ENCODE results near the gene KDM2B. TPM values are rescaled to one million over a fixed set of nuclear protein-coding genes. Genes with fewer than 3 reads are reported as not detected.

The KDM2B gene
- total RNA-seq (2022; extraction: Qiagen RNA extraction; ENCODE audit: low read depth), result 16.9 to 21.4 TPM (median 18.0 TPM) in 5 replicates

GRCh38 chr12:121580959-121581685 is at the start of gene KDM2B:
Gene KDM2B (minus strand): TSS chr12:121581023. CDS start chr12:121580911, 112 bp downstream.

GRCh38 chr12:121626087-121626852 is 45.4 kb upstream of the KDM2B start, which contains the start of gene ORAI1:
Gene ORAI1 (plus strand): TSS chr12:121626530.

DNA sequence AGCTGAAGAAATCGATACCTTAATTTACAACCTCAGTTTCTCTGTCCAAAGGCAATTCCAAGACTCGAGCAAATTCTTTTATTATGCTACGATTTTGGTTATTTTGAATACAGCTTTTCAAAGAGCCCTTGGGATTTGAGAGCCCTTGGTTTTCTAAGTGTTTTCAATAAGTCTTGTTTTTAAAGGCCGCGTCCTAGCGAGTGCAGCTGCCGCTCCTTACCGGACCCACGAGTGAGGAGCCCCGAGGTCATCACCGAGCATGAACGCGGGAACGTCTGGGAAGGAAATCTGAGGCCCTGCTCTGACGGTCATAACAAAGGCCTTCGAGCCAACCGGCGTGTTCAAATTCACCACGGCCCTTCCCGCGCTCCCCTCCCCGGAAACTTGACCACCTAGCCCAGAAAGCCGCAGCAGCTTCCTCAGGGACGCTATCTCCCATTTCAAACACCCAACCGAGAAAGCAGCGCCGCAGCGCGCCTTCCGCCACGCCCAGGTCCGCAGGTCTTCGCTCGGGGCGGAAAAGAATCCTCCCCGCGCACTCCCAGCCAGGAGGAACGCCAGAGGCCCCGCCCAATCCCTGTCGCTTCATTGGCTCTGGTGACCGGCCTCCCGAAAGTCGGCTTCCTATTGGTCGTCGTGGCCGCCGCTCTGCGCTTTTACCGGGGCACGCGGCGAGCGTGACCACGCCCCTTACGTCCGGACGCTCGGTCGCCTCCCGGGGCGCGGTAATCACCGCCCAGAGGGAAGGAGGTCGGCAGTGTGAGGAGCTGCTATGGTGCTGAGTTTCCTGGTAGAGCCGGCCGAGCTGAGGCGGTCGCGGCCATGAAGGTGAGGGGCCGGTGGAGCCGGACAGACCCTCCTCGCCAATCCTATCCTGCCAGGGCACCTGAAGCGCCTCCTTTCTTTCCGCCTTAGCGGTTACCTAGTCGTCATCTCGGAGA is 181.2 kb downstream of the KDM2B start, which contains the start of gene RNF34:
RNF34 (plus strand) TSS at position 728 of the 941 bp plus-strand sequence; CDS start at position 823, 95 bp downstream.

Other genes starting within 250 kb of the KDM2B start
- 88.6 to 95.4 TPM (median 90.2 TPM) in 5 replicates for gene ANAPC5, start 228.6 kb downstream of the KDM2B start, total RNA-seq (2022; extraction: Qiagen RNA extraction; ENCODE audit: low read depth)
- gene RNF34, start 180.9 kb downstream of the KDM2B start, total RNA-seq (2022; extraction: Qiagen RNA extraction; ENCODE audit: low read depth), result 36.0 to 38.1 TPM (median 36.6 TPM) in 5 replicates
- gene ORAI1, start 45.5 kb upstream of the KDM2B start, total RNA-seq (2022; extraction: Qiagen RNA extraction; ENCODE audit: low read depth), result 20.7 to 37.8 TPM (median 34.7 TPM) in 5 replicates
- gene MORN3, start 88.6 kb upstream of the KDM2B start, total RNA-seq (2022; extraction: Qiagen RNA extraction; ENCODE audit: low read depth), result 0.10 to 0.35 TPM (median 0.21 TPM) in 5 replicates
- 13.9 to 20.5 TPM (median 18.8 TPM) in 5 replicates for gene TMEM120B, start 131.7 kb upstream of the KDM2B start, total RNA-seq (2022; extraction: Qiagen RNA extraction; ENCODE audit: low read depth)
- gene RHOF, start 212.7 kb upstream of the KDM2B start, total RNA-seq (2022; extraction: Qiagen RNA extraction; ENCODE audit: low read depth), result 92.2 to 117 TPM (median 113 TPM) in 5 replicates
- 10.2 to 14.7 TPM (median 13.0 TPM) in 5 replicates for gene SETD1B, start 223.0 kb upstream of the KDM2B start, total RNA-seq (2022; extraction: Qiagen RNA extraction; ENCODE audit: low read depth)

Data from A549 treated with GW870086 at 1 μM for 4 hours (cell line).